Fibroblast of lung (primary cell): ENCODE measurements around the gene RNFT2. TPM values are rescaled to one million over a fixed set of nuclear protein-coding genes. Genes with fewer than 3 reads are reported as not detected.

Experiments
- DNase-seq, 2 donors: peaks; one replicate each; pipeline versions ENCODE4 v3.0.0 to v3.0.0-alpha.2; 2010; ENCODE audit warnings: low read depth in 2 of 2
- H2AFZ ChIP-seq: 2 replicates; pipeline ENCODE4 v1.5.1; 2012; ENCODE audit warnings: low read length, control low read depth, inconsistent platforms
- H3K27ac ChIP-seq: 2 replicates; pipeline ENCODE4 v1.5.1; 2011; ENCODE audit warnings: low read length, control low read depth; ENCODE audit not compliant: insufficient read depth
- H3K27me3 ChIP-seq: 2 replicates; pipeline ENCODE4 v1.5.1; 2011; ENCODE audit warnings: mild to moderate bottlenecking, low read length; ENCODE audit not compliant: control insufficient read depth, insufficient read depth
- H3K36me3 ChIP-seq: 2 replicates; pipeline ENCODE4 v1.5.1; 2011; ENCODE audit warnings: low read length; ENCODE audit not compliant: control insufficient read depth, insufficient read depth
- H3K4me1 ChIP-seq: 2 replicates; pipeline ENCODE4 v1.5.1; 2011; ENCODE audit warnings: low read length; ENCODE audit not compliant: control insufficient read depth, insufficient read depth; ENCODE audit errors: extremely low read depth
- H3K4me2 ChIP-seq: 2 replicates; pipeline ENCODE4 v1.5.1; 2011; ENCODE audit warnings: low read length, control low read depth; ENCODE audit not compliant: insufficient read depth; ENCODE audit errors: extremely low read depth
- H3K4me3 ChIP-seq, 4 experiments: fragments of 200-600 bp in 1 of 4; sonication (generic) in 1 of 4; replicated peaks in 1 of 4; 2 replicates each; pipeline ENCODE4 v1.5.1; 2011 to 2016; ENCODE audit warnings: low read length in 4 of 4, low read depth in 3 of 4, mild to moderate bottlenecking in 3 of 4, control low read depth in 2 of 4, inconsistent platforms in 1 of 4, mixed read lengths in 1 of 4; ENCODE audit not compliant: insufficient read depth in 1 of 4; ENCODE audit errors: control extremely low read depth in 1 of 4
- H3K79me2 ChIP-seq: 2 replicates; pipeline ENCODE4 v1.5.1; 2012; ENCODE audit warnings: mild to moderate bottlenecking, low read length, inconsistent platforms; ENCODE audit not compliant: control insufficient read depth, insufficient read depth
- H3K9ac ChIP-seq: 2 replicates; pipeline ENCODE4 v1.5.1; 2011; ENCODE audit warnings: mild to moderate bottlenecking, low read length, control low read depth; ENCODE audit not compliant: insufficient read depth
- H3K9me3 ChIP-seq: 2 replicates; pipeline ENCODE4 v1.5.1; 2012; ENCODE audit warnings: low read depth, low read length; ENCODE audit not compliant: control insufficient read depth, insufficient read depth
- H4K20me1 ChIP-seq: 2 replicates; pipeline ENCODE4 v1.5.1; 2011; ENCODE audit warnings: low read length; ENCODE audit not compliant: control insufficient read depth, insufficient read depth; ENCODE audit errors: extremely low read depth
- EZH2 ChIP-seq: IDR thresholded peaks from 2 replicates; pipeline ENCODE4 v1.5.1; 2012; ENCODE audit warnings: low read length, control low read depth, mild to moderate bottlenecking; ENCODE audit errors: missing control alignments
- polyA plus RNA-seq, 2 donors: library from polyadenylated mRNA; depleted of rRNA in 1 of 2; stranded (reverse) in 1 of 2; unstranded in 1 of 2; fragments of >200 nt; gene quantifications; 2 replicates each; pipeline ENCODE4 v1.2.1, GENCODE V29; 2011 to 2012; ENCODE audit warnings: missing spikeins in 1 of 2
- total RNA-seq: library from RNA; depleted of rRNA; stranded (reverse); fragments of >200 nt; gene quantifications from 2 replicates; pipeline ENCODE4 v1.2.1, GENCODE V29; 2014
- TF ChIP-seq, protein P1 (sequence below), 2 donors: IDR thresholded peaks in 1 of 2; conservative IDR thresholded peaks in 1 of 2; 1 replicate in 1 of 2; 2 replicates in 1 of 2; pipeline ENCODE4 v1.5.1; 2011 to 2012; ENCODE audit warnings: low read length in 2 of 2, control low read depth in 1 of 2, inconsistent platforms in 1 of 2, low read depth in 1 of 2, mild to moderate bottlenecking in 1 of 2

RNFT2 gene
- total and polyA plus RNA-seq, 2 donors (not counting 1 experiment from before 2014, with no cell fraction given): 0.95 to 3.1 TPM

- Histone ChIP-seq H3K79me2 (no peaks in the 10 kb centered on the region), H3K9ac (no peak overlapping the region), H3K4me2 (no peak overlapping the region), H3K4me1 (no peaks in the 10 kb centered on the region), H4K20me1 (no peaks in the 10 kb centered on the region), H3K27ac (no peak overlapping the region), H3K27me3 (no peaks in the 10 kb centered on the region), H2AFZ (no peak overlapping the region), H3K36me3 (no peaks in the 10 kb centered on the region), H3K4me3 (no peak overlapping the region), H3K9me3 (no peaks in the 10 kb centered on the region)
- TF ChIP-seq, protein P1, sequence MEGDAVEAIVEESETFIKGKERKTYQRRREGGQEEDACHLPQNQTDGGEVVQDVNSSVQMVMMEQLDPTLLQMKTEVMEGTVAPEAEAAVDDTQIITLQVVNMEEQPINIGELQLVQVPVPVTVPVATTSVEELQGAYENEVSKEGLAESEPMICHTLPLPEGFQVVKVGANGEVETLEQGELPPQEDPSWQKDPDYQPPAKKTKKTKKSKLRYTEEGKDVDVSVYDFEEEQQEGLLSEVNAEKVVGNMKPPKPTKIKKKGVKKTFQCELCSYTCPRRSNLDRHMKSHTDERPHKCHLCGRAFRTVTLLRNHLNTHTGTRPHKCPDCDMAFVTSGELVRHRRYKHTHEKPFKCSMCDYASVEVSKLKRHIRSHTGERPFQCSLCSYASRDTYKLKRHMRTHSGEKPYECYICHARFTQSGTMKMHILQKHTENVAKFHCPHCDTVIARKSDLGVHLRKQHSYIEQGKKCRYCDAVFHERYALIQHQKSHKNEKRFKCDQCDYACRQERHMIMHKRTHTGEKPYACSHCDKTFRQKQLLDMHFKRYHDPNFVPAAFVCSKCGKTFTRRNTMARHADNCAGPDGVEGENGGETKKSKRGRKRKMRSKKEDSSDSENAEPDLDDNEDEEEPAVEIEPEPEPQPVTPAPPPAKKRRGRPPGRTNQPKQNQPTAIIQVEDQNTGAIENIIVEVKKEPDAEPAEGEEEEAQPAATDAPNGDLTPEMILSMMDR (conservative IDR thresholded peaks at IDR 0.05 in 1 of 2, IDR thresholded peaks at IDR 0.05 in 1 of 2; ENCODE audit: low read depth in 1 of 2, low read length in 2 of 2): no peak
- no peak for TF ChIP-seq EZH2
- no peak for DNase-seq
Measured at GRCh38 chr12:116744766-116745165, 6.7 kb downstream of the RNFT2 start.

GRCh38 chr12:116745554-116745953 lies 7.4 kb downstream of the RNFT2 start:
- no peaks in the 10 kb centered on the region for H4K20me1 ChIP-seq
- H3K27ac ChIP-seq: no peak overlapping the region
- DNase-seq: no peak
- no peak overlapping the region for H2AFZ ChIP-seq
- no peaks in the 10 kb centered on the region for H3K4me1 ChIP-seq
- no peaks in the 10 kb centered on the region for H3K27me3 ChIP-seq
- no peak overlapping the region for H3K9ac ChIP-seq
- H3K4me3 ChIP-seq: no peak overlapping the region
- H3K36me3 ChIP-seq: no peaks in the 10 kb centered on the region
- H3K4me2 ChIP-seq: no peak overlapping the region
- no peak for TF ChIP-seq EZH2
- H3K79me2 ChIP-seq: no peaks in the 10 kb centered on the region
- H3K9me3 ChIP-seq: no peaks in the 10 kb centered on the region

DNA sequence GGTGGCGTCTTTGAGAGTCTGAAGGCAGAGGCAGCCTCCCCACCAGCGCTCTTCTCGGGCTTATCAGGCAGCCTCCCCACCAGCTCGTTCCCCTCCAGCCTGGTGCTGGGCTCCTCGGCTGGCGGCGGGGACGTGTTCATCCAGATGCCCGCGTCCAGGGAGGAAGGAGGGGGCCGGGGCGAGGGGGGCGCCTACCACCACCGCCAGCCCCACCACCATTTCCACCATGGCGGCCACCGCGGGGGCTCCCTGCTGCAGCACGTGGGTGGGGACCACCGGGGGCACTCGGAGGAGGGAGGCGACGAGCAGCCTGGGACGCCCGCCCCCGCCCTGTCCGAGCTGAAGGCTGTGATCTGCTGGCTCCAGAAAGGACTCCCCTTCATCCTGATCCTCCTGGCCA lies 11.8 kb downstream of the RNFT2 start:
- no peaks in the 10 kb centered on the region for H3K79me2 ChIP-seq
- no peak overlapping the region for H3K9ac ChIP-seq
- H4K20me1 ChIP-seq: no peaks in the 10 kb centered on the region
- no peaks in the 10 kb centered on the region for H3K27me3 ChIP-seq
- H3K4me3 ChIP-seq: no peak overlapping the region
- no peak for TF ChIP-seq EZH2
- TF ChIP-seq, protein P1 (conservative IDR thresholded peaks at IDR 0.05 in 1 of 2, IDR thresholded peaks at IDR 0.05 in 1 of 2; ENCODE audit: low read depth in 1 of 2, low read length in 2 of 2): no peak
- no peak for DNase-seq
- H3K4me1 ChIP-seq: no peaks in the 10 kb centered on the region
- no peaks in the 10 kb centered on the region for H3K9me3 ChIP-seq
- H3K36me3 ChIP-seq: no peaks in the 10 kb centered on the region
- no peak overlapping the region for H3K4me2 ChIP-seq
- no peak overlapping the region for H3K27ac ChIP-seq
- H2AFZ ChIP-seq: no peak overlapping the region
